SK-N-SH (cell line): ENCODE results near the gene TNIP3. TPM values are rescaled to one million over a fixed set of nuclear protein-coding genes. Genes with fewer than 3 reads are reported as not detected.

Source experiments
- CTCF ChIA-PET: fragments of 300-600, 350-600 bp; formaldehyde crosslinking; extraction: SDS; loops from one replicate; lab custom pipeline; 2021; lab: Yijun Ruan, JAX
- POLR2A ChIA-PET: fragments of 350-600 bp; sonication (Branson Sonifier 250); formaldehyde crosslinking; extraction: SDS; loops from one replicate; lab custom pipeline; 2020; ENCODE audit warnings: antibody characterized with exemption, inconsistent platforms; lab: Yijun Ruan, JAX
- DNase-seq: peaks from one replicate; pipeline ENCODE4 v3.0.0; 2012
- H2AFZ ChIP-seq: fragments of 200-600 bp; sonication (generic); 2 replicates; pipeline ENCODE4 v1.8.1; 2016; ENCODE audit warnings: antibody characterized with exemption, mild to moderate bottlenecking, low read depth
- H3F3A ChIP-seq: fragments of 200-600 bp; sonication (generic); replicated peaks from 2 replicates; pipeline ENCODE3; 2016; ENCODE audit warnings: antibody characterized with exemption, mild to moderate bottlenecking; ENCODE audit not compliant: insufficient read depth
- H3K27ac ChIP-seq, 2 experiments: fragments of 200-500 bp in 1 of 2; fragments of 200-600 bp in 1 of 2; sonication (Bioruptor generic) in 1 of 2; sonication (generic), shearing (Covaris generic) in 1 of 2; 2 replicates each; pipeline versions ENCODE4 v1.5.1 to v1.6.1; 2014 to 2016; ENCODE audit warnings: low read depth in 2 of 2, inconsistent platforms in 1 of 2, low read length in 1 of 2, mild to moderate bottlenecking in 1 of 2, mixed read lengths in 1 of 2
- H3K27me3 ChIP-seq: fragments of 200-600 bp; sonication (generic), shearing (Covaris generic); 2 replicates; pipeline ENCODE4 v1.6.1; 2016; ENCODE audit warnings: mixed run types; ENCODE audit not compliant: insufficient read depth
- H3K36me3 ChIP-seq, 2 experiments: fragments of 200-500 bp in 1 of 2; fragments of 200-600 bp in 1 of 2; sonication (Bioruptor generic) in 1 of 2; sonication (generic) in 1 of 2; replicated peaks in 1 of 2; 2 replicates each; pipeline versions ENCODE3 to v1.5.1; 2014 to 2016; ENCODE audit warnings: low read length in 1 of 2, mild to moderate bottlenecking in 1 of 2; ENCODE audit not compliant: insufficient read depth in 2 of 2, control insufficient read depth in 1 of 2
- H3K4me1 ChIP-seq, 2 experiments: fragments of 200-500 bp in 1 of 2; fragments of 200-600 bp in 1 of 2; sonication (Bioruptor generic) in 1 of 2; sonication (generic), shearing (Covaris generic) in 1 of 2; 2 replicates each; pipeline versions ENCODE4 v1.5.1 to v1.6.1; 2014 to 2016; ENCODE audit warnings: low read depth in 1 of 2, low read length in 1 of 2, mixed run types in 1 of 2; ENCODE audit not compliant: insufficient read depth in 2 of 2, control insufficient read depth in 1 of 2
- H3K4me2 ChIP-seq: fragments of 200-600 bp; sonication (generic), shearing (Covaris generic); 2 replicates; pipeline ENCODE4 v1.6.1; 2017; ENCODE audit warnings: mixed run types
- H3K4me3 ChIP-seq, 2 experiments: fragments of 200-500 bp in 1 of 2; fragments of 200-600 bp in 1 of 2; sonication (Bioruptor generic) in 1 of 2; sonication (generic), shearing (Covaris generic) in 1 of 2; 2 replicates each; pipeline versions ENCODE4 v1.5.1 to v1.8.1; 2014 to 2016; ENCODE audit warnings: low read depth in 2 of 2, inconsistent platforms in 1 of 2, low read length in 1 of 2, mild to moderate bottlenecking in 1 of 2, mixed read lengths in 1 of 2, moderate library complexity in 1 of 2
- H3K79me2 ChIP-seq: fragments of 200-600 bp; sonication (generic); 2 replicates; pipeline ENCODE4 v1.8.1; 2017; ENCODE audit warnings: mild to moderate bottlenecking; ENCODE audit not compliant: insufficient read depth
- H3K9ac ChIP-seq: fragments of 200-600 bp; sonication (generic); 2 replicates; pipeline ENCODE4 v1.6.1; 2017; ENCODE audit warnings: mixed run types
- H3K9me2 ChIP-seq: fragments of 200-600 bp; sonication (generic); 2 replicates; pipeline ENCODE4 v1.6.1; 2017; ENCODE audit warnings: mixed run types
- H3K9me3 ChIP-seq: fragments of 200-600 bp; sonication (generic); 2 replicates; pipeline ENCODE4 v1.6.1; 2017; ENCODE audit warnings: mixed run types, mild to moderate bottlenecking, moderate library complexity
- H4K20me1 ChIP-seq: fragments of 200-600 bp; sonication (generic); 2 replicates; pipeline ENCODE4 v1.6.1; 2017; ENCODE audit warnings: mild to moderate bottlenecking, mixed run types; ENCODE audit not compliant: insufficient read depth
- CHD2 ChIP-seq: fragments of 150-350 bp; IDR thresholded peaks from 2 replicates; pipeline ENCODE4 v1.6.1; 2018; ENCODE audit warnings: low read length; ENCODE audit not compliant: partially characterized antibody
- ELF1 ChIP-seq: IDR thresholded peaks from 2 replicates; pipeline ENCODE4 v1.4.0; 2012
- EP300 ChIP-seq, 2 experiments: IDR thresholded peaks; 2 replicates each; pipeline versions ENCODE4 v1.4.0 to v1.6.1; 2012; ENCODE audit warnings: borderline replicate concordance in 1 of 2, low read depth in 1 of 2, low read length in 1 of 2
- FOXJ3 ChIP-seq: sonication (generic); formaldehyde crosslinking; IDR thresholded peaks from 2 replicates; pipeline ENCODE4 v1.5.1; 2020; ENCODE audit warnings: mild to moderate bottlenecking, missing genetic modification reagents
- FOXM1 ChIP-seq: IDR thresholded peaks from 2 replicates; pipeline ENCODE4 v1.4.0; 2012; ENCODE audit warnings: low read depth, mild to moderate bottlenecking
- JUND ChIP-seq: IDR thresholded peaks from 2 replicates; pipeline ENCODE4 v1.4.0; 2012
- MAX ChIP-seq: IDR thresholded peaks from 2 replicates; pipeline ENCODE4 v1.4.0; 2012; ENCODE audit warnings: low read depth
- MEF2A ChIP-seq: IDR thresholded peaks from 2 replicates; pipeline ENCODE4 v1.4.0; 2012; ENCODE audit warnings: low read depth, borderline replicate concordance
- MXI1 ChIP-seq: IDR thresholded peaks from 2 replicates; pipeline ENCODE4 v1.6.1; 2012; ENCODE audit warnings: mild to moderate bottlenecking, low read depth, low read length, improper control_type of control experiment
- NFIC ChIP-seq: IDR thresholded peaks from 2 replicates; pipeline ENCODE4 v1.4.0; 2012; ENCODE audit warnings: borderline replicate concordance
- NRF1 ChIP-seq: IDR thresholded peaks from 2 replicates; pipeline ENCODE4 v1.6.1; 2012; ENCODE audit warnings: low read depth, mild to moderate bottlenecking, low read length
- PBX3 ChIP-seq: IDR thresholded peaks from 2 replicates; pipeline ENCODE4; 2012
- RCOR1 ChIP-seq: fragments of 150-350 bp; IDR thresholded peaks from 2 replicates; pipeline ENCODE4 v1.6.1; 2017; ENCODE audit warnings: antibody characterized with exemption, low read length
- SIN3A ChIP-seq: IDR thresholded peaks from 2 replicates; pipeline ENCODE4 v1.6.1; 2012; ENCODE audit warnings: low read depth, mild to moderate bottlenecking, low read length, moderate library complexity, borderline replicate concordance
- SMC3 ChIP-seq: IDR thresholded peaks from 2 replicates; pipeline ENCODE4 v1.6.1; 2012; ENCODE audit warnings: low read depth, low read length, improper control_type of control experiment
- TAF1 ChIP-seq: IDR thresholded peaks from 2 replicates; pipeline ENCODE4 v1.6.1; 2012; ENCODE audit warnings: low read depth, mild to moderate bottlenecking, low read length, moderate library complexity, borderline replicate concordance
- TCF12 ChIP-seq: IDR thresholded peaks from 2 replicates; pipeline ENCODE4 v1.4.0; 2012
- USF1 ChIP-seq: IDR thresholded peaks from 2 replicates; pipeline ENCODE4 v1.4.0; 2012; ENCODE audit warnings: low read depth, borderline replicate concordance
- ZBTB33 ChIP-seq: IDR thresholded peaks from 2 replicates; pipeline ENCODE4 v1.4.0; 2012; ENCODE audit warnings: low read depth, borderline replicate concordance
- WGBS: methylation state at CpG from one replicate; pipeline ENCODE4 v1.1.6; 2017; ENCODE audit warnings: low lambda C conversion rate; 5-methylcytosine and 5-hydroxymethylcytosine counted together
- polyA plus RNA-seq, 3 experiments: library from polyadenylated mRNA; depleted of rRNA; stranded (reverse); fragments of >200 nt; gene quantifications; 2 replicates each; pipeline ENCODE4 v1.2.3, GENCODE V29; 2012
- TF ChIP-seq, protein P1 (sequence below): fragments of 150-350 bp; IDR thresholded peaks from 2 replicates; pipeline ENCODE4 v1.6.1; 2017; ENCODE audit warnings: antibody characterized with exemption, low read length, low read depth, borderline replicate concordance

Gene TNIP3
- polyA plus RNA-seq, 1 of the 3 experiments (the other 2 are of a cell fraction): 0.15 TPM

- TF ChIP-seq TCF12 (no peak), JUND (no peak), NFIC (no peak), PBX3 (no peak), ZBTB33 (no peak), MEF2A (no peak), MXI1 (no peak), NRF1 (no peak)
- Histone ChIP-seq H3K79me2 (no peaks in the 10 kb centered on the region), H3K4me2 (no peak overlapping the region), H3K9me3 (no peaks in the 10 kb centered on the region), H4K20me1 (no peaks in the 10 kb centered on the region), H3K27me3 (no peaks in the 10 kb centered on the region), H3K4me1 (no peaks in the 10 kb centered on the region), H3K36me3 (no peaks in the 10 kb centered on the region), H3K9ac (no peak overlapping the region), H3K27ac (no peak overlapping the region), H2AFZ (no peak overlapping the region), H3F3A (peaks cover 18% of the 10 kb centered on the region), H3K4me3 (no peak overlapping the region), H3K9me2 (peaks cover 5% of the 10 kb centered on the region; the same call in 1 of the 2 replicates)
- 97% methylated on average over 4 of the region's 4 CpGs for WGBS
- no peak for DNase-seq
- ChIA-PET CTCF (interaction anchor here (0.7 kb wide), 1 partner anchor 17 kb away, joined by 3 read pairs; no protein-coding TSS in a partner anchor), POLR2A (no interaction called here)
Observed at GRCh38 chr4:121150003-121150402, 14.1 kb downstream of the TNIP3 start.

DNA sequence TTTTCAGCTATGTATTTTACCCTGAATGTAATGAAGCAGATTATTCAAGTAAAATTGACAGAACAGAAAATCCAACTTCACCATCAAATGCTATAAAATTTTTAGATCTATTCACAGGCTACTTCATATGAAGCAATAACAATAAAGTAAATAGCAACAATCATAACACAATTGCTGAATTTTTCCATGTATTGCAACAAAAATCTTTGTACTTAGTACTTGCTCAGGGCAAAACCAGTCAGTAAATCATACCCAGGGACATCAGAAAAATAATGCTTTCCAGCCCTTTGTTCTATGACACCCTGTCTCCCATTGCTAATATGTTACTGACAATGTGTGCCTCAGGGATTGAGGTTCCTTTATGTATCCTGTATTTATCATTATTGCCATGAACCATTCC is 15.5 kb downstream of the TNIP3 start:
- Histone ChIP-seq H3K9me2 (peaks cover 5% of the 10 kb centered on the region; the same call in 1 of the 2 replicates), H3K4me3 (no peak overlapping the region), H3K9ac (no peak overlapping the region), H2AFZ (peak overlapping the region; percentile 60; the same call in 1 of the 2 replicates), H3K27me3 (no peaks in the 10 kb centered on the region), H4K20me1 (no peaks in the 10 kb centered on the region), H3F3A (peaks cover 18% of the 10 kb centered on the region), H3K4me1 (no peaks in the 10 kb centered on the region), H3K27ac (no peak overlapping the region), H3K4me2 (no peak overlapping the region), H3K36me3 (no peaks in the 10 kb centered on the region), H3K9me3 (no peaks in the 10 kb centered on the region), H3K79me2 (no peaks in the 10 kb centered on the region)
- POLR2A ChIA-PET: no interaction called here
- DNase-seq: no peak
- TF ChIP-seq EP300 (IDR thresholded peaks at IDR 0.05; ENCODE audit: borderline replicate concordance in 1 of 2, low read depth in 1 of 2, low read length in 1 of 2) (no peak), CHD2 (no peak), RCOR1 (no peak), SMC3 (no peak), USF1 (no peak), FOXM1 (no peak), SIN3A (no peak), TAF1 (no peak), MXI1 (no peak), JUND (no peak), MAX (no peak), PBX3 (no peak), ELF1 (no peak), FOXJ3 (CRISPR knock-in tag) (no peak)
- TF ChIP-seq, protein P1, sequence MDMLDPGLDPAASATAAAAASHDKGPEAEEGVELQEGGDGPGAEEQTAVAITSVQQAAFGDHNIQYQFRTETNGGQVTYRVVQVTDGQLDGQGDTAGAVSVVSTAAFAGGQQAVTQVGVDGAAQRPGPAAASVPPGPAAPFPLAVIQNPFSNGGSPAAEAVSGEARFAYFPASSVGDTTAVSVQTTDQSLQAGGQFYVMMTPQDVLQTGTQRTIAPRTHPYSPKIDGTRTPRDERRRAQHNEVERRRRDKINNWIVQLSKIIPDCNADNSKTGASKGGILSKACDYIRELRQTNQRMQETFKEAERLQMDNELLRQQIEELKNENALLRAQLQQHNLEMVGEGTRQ: no peak
- CTCF ChIA-PET: interaction anchor here (1.5 kb wide), 1 partner anchor 37 kb away, joined by 3 read pairs; no protein-coding TSS in a partner anchor
